MM.1S (cell line): Measurements from ENCODE around the gene CD7.

Experiments
- CTCF ChIP-seq: fragments of 300-600 bp; sonication (generic); IDR thresholded peaks from 2 replicates; pipeline ENCODE4 v1.5.1; 2016; ENCODE audit warnings: antibody characterized with exemption, low read length, mixed read lengths
- EZH2 ChIP-seq: fragments of 300-600 bp; sonication (generic); optimal IDR thresholded peaks from 2 replicates; pipeline ENCODE3; 2017; ENCODE audit warnings: low read depth, mild to moderate bottlenecking, antibody characterized with exemption, low read length, mixed read lengths

- TF ChIP-seq CTCF: no peak
- TF ChIP-seq EZH2: no peak
Measured at GRCh38 chr17:82331345-82331939, 14.0 kb upstream of the CD7 start.
